A549 treated with dexamethasone at 1 μM for 4 hours (cell line): ENCODE data around the gene SLC15A3. TPM values are rescaled to one million over a fixed set of nuclear protein-coding genes. Genes with fewer than 3 reads are reported as not detected.

Source experiments
- total RNA-seq: library from RNA; stranded (reverse); fragments of 200-300 nt; extraction: Qiagen RNA extraction; gene quantifications from 5 replicates; pipeline ENCODE4 v1.2.3, GENCODE V29; 2022

SLC15A3 gene
- total RNA-seq = 0.09 TPM in 1 of 5 replicates, not detected in the others

DNA sequence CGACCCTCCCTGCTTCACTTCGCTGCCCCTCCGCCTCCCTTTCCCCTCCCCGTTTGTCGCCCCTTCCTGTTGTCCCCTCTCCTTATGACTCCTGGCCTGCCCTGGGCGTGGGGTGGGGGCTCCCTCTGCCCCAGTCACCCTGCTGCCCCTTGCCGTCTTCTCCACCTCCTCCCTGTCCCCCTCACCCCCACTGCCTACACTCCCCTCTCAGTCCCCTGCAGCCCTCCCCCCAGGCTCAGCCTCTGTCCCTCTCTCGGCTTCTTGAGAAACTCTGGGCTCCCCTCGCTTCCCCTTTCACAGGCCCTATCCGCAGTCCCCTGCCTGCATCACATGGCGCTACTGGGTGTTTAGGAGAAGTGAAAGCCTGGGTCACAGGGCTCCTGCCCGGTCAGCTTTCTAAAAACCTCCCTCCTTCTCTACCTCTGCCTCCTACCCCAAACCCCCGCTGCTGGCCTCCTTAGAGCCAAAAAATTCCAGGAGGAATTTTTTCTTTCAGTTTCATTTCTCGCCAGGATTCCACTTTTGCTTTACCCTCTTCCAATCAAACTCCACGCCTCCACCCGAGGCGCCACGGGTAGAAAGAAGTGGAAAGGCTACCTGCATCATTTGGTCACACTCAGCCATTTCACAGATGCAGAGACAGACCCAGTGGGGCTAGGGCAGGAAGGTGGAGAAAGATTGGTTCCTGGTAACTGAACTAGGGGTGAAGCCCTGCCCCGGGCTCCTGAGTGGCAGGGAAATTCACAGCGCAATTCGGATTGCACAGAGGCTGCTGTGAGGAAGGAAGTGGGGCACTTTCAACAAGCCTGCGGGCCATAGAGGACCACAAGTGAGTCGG is at the start of gene SLC15A3:
SLC15A3 (minus strand) TSS at position 273 of the 838 bp plus-strand sequence. CDS start 625 bp downstream, outside the sequence.

DNA sequence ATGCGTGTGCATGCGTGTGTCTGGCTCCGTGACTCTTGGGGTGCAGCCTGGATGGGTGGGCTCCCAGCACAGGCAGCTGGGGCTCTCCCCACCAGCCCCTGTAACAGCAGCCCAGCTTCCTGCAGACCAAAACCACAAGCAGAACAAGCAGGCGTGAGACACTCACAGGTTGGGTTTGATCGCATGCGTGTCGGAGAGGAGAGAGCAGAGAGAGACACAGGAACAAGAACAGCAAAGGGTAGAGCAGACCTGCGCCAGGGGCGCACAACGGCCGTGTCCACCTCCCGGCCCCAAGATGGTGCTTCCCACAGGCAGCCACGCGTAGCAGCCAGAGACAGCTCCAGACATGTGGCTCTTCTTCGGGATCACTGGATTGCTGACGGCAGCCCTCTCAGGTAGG is 19.5 kb upstream of the SLC15A3 start, which contains the start of gene CD6:
CD6 (plus strand) TSS at position 161 of the 400 bp plus-strand sequence; CDS start at position 347, 186 bp downstream.

DNA sequence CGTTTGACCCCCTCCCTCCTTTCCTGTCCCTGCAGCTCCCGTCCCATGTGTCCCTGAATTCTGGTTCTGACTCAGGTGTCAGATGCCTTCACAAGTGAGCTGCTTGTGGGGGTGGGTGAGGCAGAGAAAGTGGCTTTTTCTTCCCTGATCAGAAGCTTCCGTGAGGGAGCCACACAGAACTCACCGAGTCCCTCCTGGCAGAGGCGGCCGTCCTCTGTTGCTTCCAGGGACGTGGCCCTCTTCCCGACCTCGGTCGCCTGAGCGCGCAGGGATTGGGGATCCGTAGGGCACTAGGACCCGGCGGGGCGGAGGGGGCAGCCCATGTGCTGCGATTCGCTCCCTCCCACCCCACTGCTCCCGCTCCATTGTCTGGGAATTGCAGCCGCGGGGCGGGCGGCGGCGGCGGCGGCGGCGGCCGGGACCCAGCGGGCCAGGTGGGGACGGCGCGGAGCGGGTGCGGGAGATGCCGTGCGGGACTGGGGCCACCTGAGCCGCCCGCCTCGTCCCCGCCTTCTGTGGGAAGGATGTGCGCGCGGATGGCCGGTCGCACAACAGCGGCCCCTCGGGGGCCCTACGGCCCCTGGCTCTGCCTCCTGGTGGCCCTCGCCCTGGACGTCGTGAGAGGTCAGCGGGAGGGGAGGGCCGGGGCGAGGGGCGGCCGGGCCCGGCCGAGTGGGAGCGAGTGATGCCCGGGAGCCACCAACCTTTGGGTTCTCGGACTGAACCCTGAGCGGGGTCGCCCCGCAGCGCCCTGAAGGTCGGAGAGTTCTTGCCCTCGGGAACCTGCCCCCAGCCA is 27.7 kb downstream of the SLC15A3 start, which contains the start of gene TMEM132A:
TMEM132A (plus strand) TSS at position 351 of the 796 bp plus-strand sequence; CDS start at position 525, 174 bp downstream.

DNA sequence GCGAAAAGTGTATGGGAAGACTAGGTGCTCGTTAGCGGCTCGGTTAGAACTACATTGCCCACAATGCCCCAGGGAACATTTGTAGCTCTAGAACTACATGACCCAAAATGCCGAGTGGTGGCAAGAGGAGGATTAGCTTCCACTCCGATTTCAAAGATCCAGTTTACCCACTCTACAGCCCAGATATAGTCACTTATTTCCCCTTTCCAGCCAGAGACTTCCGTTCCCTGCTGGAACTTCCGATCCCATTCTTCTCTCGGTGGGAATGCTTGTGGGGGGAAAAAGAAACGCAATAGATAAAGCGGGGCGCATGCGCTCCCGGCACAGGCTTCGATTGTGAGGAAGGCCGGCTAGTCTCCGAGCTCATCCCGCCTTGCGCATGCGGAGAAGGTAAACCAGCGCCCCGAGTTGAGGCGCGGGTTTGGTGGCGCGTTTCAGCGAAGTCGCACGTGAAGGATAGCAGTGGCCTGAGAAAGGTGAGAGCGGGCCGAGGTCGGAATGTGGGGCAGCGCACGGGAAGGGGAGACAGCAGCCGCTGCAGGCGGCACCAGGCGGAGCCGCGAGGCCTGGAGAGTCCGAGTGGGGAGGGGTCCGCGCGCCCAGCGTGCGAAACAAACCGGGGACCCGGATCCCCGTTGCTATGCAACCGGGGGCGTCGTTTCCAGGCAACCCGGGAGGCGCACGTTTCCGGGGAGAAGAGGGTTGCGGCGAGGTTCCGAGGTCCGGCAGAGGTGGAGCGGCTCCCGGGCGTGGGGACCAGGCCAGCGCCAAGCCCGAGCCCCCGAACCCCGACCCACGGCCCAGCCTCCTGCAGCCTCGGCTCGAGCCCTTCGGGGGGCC is 38.0 kb downstream of the SLC15A3 start, which contains the start of gene TMEM109:
TMEM109 (plus strand) TSS at position 366 of the 840 bp plus-strand sequence. CDS start 5,536 bp downstream, outside the sequence.

DNA sequence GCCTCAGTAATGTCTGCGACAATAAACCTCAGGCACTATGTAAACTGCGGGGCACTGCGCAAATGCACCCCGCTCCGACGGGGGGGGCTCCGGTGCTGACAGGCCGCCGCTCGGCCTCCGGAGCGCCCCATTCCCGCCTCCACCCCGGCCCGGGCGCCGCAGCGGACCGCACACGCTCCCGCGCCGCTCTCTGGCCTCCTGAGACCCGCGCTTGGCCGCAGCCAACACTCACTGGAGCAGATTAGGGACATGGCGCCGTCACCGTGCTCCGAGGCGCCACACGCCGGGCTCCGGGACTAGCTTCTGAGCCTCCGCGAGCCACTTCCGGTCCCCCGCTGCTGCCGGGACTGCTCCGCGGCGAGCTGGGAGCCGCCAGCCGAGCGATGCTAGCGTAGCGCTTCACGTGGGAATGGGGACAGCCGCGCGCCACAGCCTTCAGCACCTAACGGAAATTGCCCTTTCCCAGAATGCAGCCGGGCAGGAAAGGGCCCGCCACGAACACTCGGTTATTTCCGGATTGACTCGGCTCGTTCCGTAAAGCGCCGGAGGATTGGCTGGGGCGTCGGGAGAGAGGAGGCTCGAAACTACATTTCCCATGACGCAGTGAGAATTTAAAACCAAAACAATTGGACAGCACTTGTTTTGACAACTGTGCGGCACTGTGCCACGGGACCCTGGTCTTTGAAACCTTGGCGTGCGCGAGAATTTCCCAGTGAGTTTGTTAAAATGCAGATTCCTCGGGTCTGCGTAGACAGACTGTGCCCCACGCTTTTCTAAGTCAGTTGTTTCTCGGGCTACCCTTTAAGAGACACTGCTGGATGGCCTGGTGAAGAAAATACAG is 45.6 kb downstream of the SLC15A3 start, which contains the start of gene PRPF19:
PRPF19 (minus strand) TSS at position 454 of the 841 bp plus-strand sequence; CDS start at position 251, 203 bp downstream.

Other genes with a start within 250 kb of the SLC15A3 start
- not detected in 5 replicates for gene MS4A18, start 227.5 kb downstream of the SLC15A3 start, total RNA-seq
- not detected in 5 replicates for gene MS4A15, start 195.3 kb downstream of the SLC15A3 start, total RNA-seq
- gene MS4A10, start 166.8 kb downstream of the SLC15A3 start, total RNA-seq = not detected in 5 replicates
- gene CCDC86, start 110.1 kb downstream of the SLC15A3 start, total RNA-seq = 86.1 to 112 TPM (median 103 TPM) in 5 replicates
- gene PTGDR2, start 96.2 kb downstream of the SLC15A3 start, total RNA-seq = 0.05 to 0.14 TPM (median 0.10 TPM) in 5 replicates
- gene ZP1, start 84.6 kb downstream of the SLC15A3 start, total RNA-seq = 0.15 to 0.28 TPM (median 0.21 TPM) in 4 of 5 replicates, not detected in the other
- gene PRPF19, start 45.6 kb downstream of the SLC15A3 start, total RNA-seq = 151 to 187 TPM (median 176 TPM) in 5 replicates
- gene TMEM109, start 38.0 kb downstream of the SLC15A3 start, total RNA-seq = 106 to 131 TPM (median 121 TPM) in 5 replicates
- 84.1 to 122 TPM (median 116 TPM) in 5 replicates for gene TMEM132A, start 27.7 kb downstream of the SLC15A3 start, total RNA-seq
- 0.05 to 0.41 TPM (median 0.11 TPM) in 5 replicates for gene CD6, start 19.5 kb upstream of the SLC15A3 start, total RNA-seq
- gene CD5, start 150.3 kb upstream of the SLC15A3 start, total RNA-seq = not detected in 5 replicates
- 14.5 to 17.5 TPM (median 16.8 TPM) in 5 replicates for gene VPS37C, start 209.2 kb upstream of the SLC15A3 start, total RNA-seq